ENCODE data around the gene JAGN1.
"Not testable (repeated sequence)": the region's sequence is repeated elsewhere in the genome, so short reads cannot be mapped to it uniquely, and the experiment has no call there.

The JAGN1 gene

DNA sequence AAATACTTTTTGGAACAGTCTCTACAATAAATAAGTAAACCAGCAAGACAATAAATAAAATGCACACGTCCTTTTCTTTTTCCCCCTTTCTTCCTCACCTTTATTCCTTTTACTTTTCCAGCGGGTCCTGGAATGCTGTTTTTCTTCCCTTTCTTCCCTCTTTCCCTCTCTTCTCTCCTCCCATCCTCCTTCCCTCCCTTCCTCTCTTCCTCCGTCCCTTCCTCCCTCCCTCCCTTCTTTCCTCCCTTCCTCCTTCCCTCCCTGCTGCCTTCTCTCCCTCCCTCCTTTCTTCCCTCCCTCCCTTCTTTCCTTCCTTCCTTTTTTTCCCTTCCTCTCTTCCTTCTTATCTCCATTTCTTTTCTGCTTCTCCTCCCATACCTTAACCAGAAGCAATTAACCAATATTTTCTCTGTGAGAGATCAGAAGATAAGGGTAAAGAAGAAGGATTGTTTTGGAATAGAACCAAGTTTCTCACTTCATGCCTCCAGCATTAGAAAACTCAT is 8.9 kb downstream of the JAGN1 start:
- DNase-seq: no peak

DNA sequence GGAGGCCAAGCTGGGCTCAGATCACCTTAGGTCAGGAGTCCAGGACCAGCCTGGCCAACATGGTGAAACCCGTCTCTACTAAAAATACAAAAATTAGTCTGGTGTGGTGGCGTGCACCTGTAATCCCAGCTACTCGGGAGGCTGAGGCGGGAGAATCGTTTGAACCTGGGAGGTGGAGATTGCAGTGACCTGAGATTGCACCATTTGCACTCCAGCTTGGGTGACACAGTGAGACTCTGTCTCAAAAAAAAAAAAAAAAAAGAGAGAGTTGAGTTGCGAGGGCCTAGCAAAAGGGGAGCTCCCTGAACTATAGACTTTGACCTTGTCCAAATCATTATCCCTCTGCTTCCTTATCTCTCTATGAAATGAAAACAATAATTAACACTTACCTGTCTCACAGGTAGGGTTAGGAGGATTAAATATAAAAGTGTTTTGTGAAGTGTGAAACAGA is 10.6 kb downstream of the JAGN1 start:
- not testable (repeated sequence) for DNase-seq

DNA sequence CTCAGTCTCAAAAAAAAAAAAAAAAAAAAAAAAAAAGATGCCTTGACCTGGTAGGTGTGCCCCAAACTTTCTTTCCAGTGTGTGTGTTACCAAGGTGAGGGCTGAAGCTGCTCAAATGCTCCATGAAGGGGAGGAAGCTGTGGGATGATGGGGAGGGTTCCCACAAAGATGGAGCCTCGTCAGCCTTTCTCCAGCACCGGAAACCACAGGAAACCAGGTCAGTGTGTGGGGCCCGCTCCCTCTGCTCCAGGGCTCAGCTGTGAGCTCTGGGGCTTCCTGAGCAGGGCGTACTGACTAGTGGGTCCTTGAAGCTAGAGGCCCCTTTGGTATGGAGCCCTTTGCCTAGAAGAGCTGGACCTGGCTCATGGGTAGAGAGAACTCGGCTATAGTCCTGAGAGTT is 11.6 kb downstream of the JAGN1 start:
- no peak for DNase-seq

DNA sequence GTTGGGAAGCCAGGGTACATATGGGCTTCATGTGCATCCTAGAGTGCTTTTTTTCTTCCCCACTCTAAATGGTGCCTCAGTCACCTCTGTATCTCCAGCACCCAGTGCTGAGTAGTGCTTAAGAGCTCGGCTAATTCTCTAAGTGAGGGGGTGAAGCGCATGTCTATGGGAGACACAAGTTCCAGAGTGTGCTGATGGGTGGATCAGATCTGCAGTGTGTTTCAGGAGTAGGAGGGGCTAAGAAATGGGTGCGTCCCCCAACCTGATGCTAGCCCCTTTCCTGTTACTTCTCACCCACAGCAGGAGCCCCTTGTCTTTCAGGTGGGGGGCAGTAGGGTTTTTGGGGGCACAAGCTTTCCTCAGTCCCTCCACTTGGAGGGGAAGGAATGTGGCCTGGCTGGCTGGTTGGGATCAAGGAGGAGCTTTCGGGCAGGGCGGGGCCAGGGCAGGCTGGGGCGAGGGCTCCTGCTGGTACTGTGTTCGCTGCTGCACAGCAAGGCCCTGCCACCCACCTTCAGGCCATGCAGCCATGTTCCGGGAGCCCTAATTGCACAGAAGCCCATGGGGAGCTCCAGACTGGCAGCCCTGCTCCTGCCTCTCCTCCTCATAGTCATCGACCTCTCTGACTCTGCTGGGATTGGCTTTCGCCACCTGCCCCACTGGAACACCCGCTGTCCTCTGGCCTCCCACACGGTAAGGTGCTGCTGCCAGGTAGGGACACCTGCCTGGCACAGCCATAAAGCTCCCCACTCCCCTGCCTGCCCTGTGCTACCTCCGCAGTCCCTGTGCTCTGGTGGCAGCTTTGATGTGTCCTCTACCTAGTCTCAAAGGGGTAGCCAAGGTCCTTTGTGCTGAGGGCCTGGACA is 12.2 kb downstream of the JAGN1 start, which contains the start of gene IL17RE:
TSS of gene IL17RE (plus strand) at position 477 of the 866 bp plus-strand sequence. CDS start at position 562, 85 bp downstream.
- DNase-seq: no peak

DNA sequence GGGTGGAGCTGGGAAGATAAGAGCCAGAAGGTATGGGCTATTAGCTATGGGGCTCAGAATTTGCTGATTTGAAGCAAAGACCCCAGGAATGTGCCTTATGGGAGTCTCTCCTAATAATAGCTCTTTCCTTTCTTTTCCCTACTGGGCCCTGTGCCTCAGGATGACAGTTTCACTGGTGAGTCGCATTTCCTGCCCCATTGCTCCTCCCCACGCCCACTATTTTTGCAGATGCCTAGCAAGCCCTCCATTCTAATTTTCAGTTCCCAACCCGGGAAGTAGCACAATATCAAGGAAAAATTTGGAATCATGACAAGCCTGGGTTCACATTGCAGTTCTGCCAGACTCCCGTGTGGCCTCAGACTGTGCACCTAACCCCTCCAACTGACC is 12.8 kb downstream of the JAGN1 start:
- no peak for DNase-seq

DNA sequence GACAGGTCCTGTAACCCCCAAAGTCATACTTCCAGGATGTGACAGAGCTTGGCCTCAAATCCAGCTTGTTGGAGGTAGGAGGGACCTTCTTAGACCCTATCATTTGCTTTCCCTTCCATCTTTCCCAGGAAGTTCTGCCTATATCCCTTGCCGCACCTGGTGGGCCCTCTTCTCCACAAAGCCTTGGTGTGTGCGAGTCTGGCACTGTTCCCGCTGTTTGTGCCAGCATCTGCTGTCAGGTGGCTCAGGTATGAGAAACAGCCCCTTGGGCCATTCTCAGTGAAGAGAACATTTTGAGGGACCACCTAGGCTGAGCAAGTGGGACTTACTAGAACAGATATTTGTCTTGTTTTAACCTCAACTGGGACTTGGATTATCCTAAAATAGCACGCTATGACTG is 13.5 kb downstream of the JAGN1 start:
- no peak for DNase-seq

DNA sequence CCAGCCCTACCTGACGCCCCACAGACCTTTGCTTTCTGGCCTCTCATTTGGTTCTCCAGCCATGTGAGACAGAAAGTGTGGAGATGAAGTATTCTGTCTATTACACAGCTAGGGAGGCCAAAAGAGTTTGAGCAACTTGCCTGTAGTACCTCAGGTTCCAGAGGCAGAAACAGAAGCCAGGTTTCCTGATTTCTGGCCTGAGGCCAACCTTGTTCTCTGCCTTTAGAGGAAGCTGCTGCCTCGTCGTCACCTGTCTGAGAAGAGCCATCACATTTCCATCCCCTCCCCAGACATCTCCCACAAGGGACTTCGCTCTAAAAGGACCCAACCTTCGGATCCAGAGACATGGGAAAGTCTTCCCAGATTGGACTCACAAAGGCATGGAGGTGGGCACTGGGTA is 16.1 kb downstream of the JAGN1 start:
- DNase-seq: no peak

DNA sequence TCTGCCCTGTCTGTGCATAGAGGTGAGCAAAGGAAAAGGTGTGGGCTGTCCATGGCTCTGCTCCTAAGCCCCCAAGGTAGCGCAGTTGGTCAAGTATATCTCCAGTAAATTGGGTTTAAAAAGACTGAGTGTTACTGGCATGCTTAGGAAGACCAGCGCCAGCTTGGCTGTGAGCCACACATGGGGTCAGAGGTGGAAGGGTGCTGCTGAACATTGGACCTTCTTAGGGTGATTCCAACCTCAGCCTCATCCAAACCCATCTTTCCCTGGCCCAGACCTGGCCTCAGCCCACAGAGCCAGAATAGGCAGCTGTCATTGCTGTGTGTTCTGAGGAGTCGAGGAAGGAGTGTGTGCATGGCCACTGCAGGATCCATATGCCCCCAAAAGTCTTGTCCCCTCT is 17.9 kb downstream of the JAGN1 start:
- no peak for DNase-seq

DNA sequence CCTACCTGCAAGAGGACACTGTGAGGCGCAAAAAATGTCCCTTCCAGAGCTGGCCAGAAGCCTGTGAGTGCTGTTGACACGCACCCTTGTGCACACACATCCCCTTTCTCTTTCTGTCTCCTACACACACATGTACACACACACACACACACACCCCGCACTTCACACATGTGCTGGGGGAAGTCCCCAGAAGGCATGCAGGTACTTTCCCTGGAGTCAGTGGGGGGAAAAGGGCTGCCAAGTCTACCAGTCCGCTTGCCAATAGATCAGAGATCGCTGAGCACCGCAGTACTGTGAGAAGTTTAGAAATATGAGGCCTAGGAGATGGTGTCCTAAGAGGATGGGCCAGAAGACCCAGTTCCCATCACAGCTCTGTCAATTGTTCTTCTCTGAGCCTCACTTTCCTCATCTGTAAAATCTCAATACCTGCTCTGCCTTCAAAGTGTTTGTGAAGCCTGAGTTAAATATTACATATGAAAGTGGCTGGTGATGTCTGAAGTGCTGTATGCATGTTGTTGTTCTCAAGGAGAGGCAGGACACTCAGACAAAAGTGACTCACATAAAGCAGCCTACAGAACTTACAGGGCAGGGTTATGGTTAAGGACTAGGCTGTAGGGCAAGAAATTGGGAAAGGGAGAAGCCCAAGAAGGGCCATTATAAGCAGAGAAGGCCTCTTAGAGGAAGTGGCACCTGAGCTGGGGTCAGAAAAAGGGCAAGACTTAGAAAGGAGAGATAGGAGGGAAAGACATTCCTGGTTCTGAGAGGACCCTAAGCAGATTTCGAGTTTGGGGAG is 19.0 kb downstream of the JAGN1 start:
- DNase-seq: no peak

DNA sequence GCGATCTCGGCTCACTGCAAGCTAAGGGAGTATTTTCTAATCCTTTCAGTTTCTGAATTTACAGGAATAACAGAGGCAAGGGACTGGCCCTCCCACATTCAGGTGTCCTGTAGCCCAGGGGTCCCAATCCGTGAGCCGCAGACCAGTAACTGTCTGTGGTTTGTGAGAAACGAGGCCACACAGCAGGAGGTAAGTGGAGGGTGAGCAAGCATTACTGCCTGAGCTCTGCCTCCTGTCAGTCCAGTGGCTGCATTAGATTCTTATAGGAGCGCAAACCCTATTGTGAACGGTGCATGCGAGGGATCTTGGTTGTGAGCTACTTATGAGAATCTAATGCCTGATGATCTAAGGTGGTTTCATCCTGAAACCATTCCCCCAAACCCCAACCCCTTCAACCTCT is 21.5 kb downstream of the JAGN1 start:
- DNase-seq: no peak

DNA sequence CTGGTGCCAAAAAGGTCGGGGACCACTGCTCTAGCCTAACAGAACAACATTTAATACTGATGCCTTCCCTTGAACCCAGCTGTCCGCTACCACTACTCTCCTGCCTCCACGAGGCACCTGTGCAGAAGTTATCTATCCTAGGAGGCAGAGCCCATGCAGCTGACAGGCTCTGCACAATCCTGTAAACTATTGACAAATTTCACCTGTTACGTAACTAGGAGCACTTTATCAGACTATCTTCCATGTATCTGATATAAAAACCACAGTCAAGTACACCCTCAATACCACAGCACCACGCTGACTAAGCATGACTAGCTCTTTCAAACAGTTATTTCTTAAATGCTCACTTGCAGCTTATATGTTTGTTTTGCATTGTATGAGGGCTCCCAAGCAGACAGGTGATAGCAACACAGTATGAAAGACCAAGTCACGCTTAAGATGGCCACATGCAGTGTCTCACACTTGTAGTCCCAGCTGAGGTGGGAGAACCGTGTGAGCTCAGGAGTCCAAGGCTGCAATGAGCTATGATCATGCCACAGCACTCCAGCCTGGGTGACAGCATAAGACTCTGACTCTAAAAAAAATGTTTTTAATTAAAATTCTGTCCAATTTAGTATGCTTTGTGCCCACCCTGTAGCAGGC is 22.0 kb downstream of the JAGN1 start:
- DNase-seq: peak; percentile 46

DNA sequence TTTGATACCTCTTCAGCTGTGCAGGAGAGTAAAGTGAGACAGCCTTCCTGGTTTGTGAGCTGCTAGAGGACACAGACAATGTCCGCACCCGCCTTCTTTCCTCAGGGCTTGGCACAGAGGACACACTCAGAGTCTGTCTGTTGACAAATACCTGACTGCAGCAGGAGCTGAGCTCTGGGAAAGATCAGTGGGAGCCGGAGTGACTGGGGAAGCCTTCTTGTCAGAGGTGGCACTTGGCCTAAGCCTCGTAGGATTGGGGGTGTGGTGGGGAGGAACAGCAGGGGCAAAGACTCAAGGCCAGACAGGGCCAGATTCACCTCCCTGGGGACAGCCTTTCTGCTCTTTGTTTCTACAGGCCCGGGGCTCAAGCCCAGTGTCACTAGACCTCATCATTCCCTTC is 23.2 kb downstream of the JAGN1 start:
- no peak for DNase-seq

DNA sequence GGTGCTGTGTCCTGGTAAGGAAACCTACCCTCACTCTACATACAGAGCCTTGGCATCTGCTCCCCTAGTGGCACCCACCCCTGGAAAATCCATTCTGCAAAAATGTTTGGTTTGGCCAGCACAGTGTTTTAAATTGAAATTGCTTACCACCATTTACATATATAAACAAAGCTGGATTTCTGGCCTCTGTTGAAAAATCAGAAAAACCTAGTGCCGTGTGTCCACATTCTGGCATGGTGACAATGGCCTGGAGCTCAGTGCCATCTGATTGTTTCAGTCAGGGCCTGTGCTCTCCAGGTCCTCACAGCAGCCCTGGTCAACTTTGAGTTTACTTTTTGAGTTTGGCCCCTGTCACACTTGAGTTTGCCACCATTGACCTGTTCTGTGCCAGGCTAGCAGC is 23.6 kb downstream of the JAGN1 start:
- DNase-seq: no peak

DNA sequence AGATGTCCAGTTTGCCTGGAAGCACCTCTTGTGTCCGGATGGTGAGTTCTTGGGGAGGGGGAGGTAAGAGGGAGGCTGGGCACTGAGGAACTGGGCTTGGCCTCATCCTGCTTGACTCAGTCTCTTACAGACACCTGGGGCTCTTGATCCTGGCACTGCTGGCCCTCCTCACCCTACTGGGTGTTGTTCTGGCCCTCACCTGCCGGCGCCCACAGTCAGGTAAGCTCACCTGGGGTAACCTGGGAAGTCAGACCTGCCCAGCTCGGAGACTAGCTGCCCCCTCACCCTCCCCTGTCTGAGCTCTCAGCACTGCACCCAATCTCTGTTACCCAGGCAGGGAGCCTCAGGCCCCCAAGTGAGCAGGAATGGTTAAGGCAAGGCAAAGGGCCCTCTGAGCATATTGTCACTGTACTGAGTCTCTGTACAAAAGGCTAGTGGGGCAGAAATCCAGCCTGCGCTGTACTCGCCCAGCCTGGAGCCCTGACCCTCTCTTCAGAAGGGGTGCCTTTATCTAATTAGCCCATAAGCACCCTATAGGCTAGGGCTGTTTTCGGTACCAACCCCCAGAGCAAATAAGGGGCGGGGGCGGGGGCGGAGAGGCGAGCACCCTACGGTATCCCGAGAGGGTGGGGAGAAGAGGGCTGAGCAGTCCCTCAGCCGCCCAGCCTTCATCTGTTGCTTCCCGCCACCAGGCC is 24.3 kb downstream of the JAGN1 start:
- no peak for DNase-seq

DNA sequence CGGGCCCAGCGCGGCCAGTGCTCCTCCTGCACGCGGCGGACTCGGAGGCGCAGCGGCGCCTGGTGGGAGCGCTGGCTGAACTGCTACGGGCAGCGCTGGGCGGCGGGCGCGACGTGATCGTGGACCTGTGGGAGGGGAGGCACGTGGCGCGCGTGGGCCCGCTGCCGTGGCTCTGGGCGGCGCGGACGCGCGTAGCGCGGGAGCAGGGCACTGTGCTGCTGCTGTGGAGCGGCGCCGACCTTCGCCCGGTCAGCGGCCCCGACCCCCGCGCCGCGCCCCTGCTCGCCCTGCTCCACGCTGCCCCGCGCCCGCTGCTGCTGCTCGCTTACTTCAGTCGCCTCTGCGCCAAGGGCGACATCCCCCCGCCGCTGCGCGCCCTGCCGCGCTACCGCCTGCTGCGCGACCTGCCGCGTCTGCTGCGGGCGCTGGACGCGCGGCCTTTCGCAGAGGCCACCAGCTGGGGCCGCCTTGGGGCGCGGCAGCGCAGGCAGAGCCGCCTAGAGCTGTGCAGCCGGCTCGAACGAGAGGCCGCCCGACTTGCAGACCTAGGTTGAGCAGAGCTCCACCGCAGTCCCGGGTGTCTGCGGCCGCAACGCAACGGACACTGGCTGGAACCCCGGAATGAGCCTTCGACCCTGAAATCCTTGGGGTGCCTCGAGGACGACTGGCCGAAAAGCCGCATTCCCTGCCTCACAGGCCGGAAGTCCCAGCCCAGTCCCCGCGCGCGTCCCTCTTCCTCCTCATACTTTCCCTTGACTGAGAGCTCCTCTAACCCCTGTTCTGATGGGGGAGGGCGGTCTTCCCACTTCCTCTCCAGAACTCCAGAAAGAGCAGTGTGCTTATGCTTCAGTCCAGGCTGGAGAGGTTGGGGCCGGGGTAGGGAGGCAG is 25.1 kb downstream of the JAGN1 start:
- no peak for DNase-seq

DNA sequence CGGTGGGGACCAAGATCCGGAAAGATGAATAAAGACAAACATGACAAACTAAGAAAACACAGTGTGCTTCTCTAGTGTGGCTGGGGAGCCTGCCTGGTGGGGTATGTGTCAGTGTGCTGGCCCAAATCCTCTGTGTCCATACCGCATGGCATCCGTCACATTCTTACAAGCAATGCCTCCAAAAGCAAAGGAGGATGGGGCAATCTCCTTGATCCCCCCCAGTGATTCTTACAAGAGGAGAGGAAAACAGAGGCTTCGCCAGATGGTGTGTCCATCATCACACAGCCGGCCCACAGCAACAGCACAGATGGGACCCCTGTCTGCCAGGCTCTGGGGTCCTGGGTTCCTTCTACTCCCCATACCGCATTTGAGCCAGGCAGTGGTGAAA is 25.9 kb downstream of the JAGN1 start:
- DNase-seq: no peak

DNA sequence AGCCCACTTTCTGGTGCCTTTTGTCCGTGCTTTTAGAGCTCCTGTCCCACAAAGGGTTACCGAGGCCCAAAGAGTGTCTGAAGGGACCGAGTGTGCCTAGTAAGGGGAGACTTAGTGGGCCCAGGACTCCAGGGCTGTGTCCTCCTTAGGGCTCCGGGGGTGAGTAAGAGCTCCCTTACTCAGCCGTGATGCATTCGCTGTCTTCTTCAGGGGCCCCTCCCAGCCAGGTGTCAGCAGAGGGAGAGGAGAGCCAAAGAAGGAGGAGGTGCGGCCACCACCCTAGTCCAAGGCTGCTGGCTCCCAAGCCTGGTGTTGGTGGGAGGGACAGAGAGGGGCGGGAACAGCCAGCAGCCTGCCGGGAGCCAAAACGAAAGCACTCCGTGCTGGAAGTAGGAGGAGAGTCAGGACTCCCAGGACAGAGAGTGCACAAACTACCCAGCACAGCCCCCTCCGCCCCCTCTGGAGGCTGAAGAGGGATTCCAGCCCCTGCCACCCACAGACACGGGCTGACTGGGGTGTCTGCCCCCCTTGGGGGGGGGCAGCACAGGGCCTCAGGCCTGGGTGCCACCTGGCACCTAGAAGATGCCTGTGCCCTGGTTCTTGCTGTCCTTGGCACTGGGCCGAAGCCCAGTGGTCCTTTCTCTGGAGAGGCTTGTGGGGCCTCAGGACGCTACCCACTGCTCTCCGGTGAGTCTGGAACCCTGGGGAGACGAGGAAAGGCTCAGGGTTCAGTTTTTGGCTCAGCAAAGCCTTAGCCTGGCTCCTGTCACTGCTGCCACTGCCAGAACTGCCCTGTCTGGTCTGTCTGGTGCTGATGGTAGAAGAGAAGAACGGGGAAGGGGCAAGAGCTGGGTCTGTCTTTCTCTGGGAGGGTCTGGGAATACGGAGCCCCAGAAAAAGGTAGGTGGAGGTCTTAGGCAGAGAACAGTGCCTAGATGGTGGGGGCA is 26.6 kb downstream of the JAGN1 start, which contains the start of gene IL17RC:
TSS of gene IL17RC (plus strand) at position 365 of the 947 bp plus-strand sequence. CDS start at position 583, 218 bp downstream.
- no peak for DNase-seq

DNA sequence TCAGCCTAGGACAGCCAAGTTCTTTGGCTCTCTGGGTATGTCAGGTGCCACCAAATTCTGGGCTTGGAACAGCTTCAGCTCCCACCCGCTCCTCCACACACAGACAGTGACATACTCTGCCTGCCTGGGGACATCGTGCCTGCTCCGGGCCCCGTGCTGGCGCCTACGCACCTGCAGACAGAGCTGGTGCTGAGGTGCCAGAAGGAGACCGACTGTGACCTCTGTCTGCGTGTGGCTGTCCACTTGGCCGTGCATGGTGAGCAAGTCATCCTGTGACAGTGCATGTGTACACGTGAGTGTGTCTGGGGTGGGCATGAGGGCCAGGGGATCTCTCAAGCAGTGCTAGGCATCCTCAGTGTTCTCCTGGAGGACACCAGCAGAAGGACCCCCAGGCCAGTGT is 27.4 kb downstream of the JAGN1 start:
- no peak for DNase-seq

DNA sequence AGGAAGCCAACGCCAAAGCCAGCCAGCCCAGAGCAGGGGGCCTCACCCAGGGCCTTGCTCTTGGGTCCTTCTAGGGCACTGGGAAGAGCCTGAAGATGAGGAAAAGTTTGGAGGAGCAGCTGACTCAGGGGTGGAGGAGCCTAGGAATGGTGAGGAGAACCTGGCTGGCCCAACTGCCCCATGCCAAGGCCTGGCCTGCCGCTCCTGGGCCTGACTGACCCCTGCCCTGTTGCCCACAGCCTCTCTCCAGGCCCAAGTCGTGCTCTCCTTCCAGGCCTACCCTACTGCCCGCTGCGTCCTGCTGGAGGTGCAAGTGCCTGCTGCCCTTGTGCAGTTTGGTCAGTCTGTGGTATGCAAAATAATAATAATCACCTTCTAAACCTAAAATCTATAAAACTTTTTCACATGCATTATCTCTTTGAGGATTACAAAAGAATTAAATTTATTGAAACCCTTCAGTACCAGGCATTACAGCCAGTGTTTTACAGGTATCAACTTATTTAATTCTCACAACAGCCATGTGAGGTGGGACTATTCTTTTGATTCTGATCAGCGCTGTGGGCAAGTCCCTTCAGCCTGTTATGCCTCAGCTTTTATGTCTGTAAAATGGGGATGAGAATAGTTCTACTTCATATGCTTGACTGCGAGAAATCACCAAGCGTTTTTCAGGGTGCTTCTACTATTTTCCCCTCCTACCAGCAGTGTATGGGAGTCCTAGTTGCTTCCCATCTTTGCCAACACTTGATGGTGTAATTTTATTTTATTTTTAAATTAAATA is 28.0 kb downstream of the JAGN1 start:
- DNase-seq: no peak

DNA sequence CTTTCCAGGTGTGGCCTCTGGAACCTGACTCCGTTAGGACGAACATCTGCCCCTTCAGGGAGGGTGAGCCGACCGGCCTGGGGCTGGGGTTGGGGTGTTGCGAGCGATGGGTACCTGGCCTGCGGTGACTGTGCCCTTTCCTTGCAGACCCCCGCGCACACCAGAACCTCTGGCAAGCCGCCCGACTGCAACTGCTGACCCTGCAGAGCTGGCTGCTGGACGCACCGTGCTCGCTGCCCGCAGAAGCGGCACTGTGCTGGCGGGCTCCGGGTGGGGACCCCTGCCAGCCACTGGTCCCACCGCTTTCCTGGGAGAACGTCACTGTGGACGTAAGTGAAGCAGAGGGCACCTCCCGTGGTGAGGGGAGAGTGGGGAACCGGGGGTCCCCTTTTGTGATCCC is 37.7 kb downstream of the JAGN1 start:
- DNase-seq: no peak

All from NK-92 treated with Interleukin-12 subunit alpha and Interleukin-12 subunit beta, amount 100 ng/mL, for 24 hours (cell line).